ENCODE measurements around the gene PLEK2.

PLEK2 gene

GRCh38 chr14:67426983-67427606 is 15.1 kb upstream of the PLEK2 start:
- Histone ChIP-seq H3K9ac (ENCODE audit: low read length) (no peak overlapping the region), H3K36me3 (ENCODE audit: control insufficient read depth, insufficient read depth, low read length, severe bottlenecking) (no peaks in the 10 kb centered on the region), H3K4me1 (ENCODE audit: control insufficient read depth, insufficient read depth, low read length) (peaks cover 11% of the 10 kb centered on the region), H3K9me3 (ENCODE audit: control insufficient read depth, low read length) (no peaks in the 10 kb centered on the region), H3K27me3 (replicated peaks; ENCODE audit: control insufficient read depth, insufficient read depth, low read length) (peaks cover under 1% of the 10 kb centered on the region), H3K4me3 (ENCODE audit: low read length) (no peak overlapping the region)
- peak; percentile 88 for DNase-seq (ENCODE audit: low read depth)

- no peaks in the 10 kb centered on the region for H3K9me3 ChIP-seq (ENCODE audit: control insufficient read depth, low read length)
- H3K36me3 ChIP-seq (ENCODE audit: control insufficient read depth, insufficient read depth, low read length, severe bottlenecking) = no peaks in the 10 kb centered on the region
- H3K27me3 ChIP-seq (replicated peaks; ENCODE audit: control insufficient read depth, insufficient read depth, low read length) = no peaks in the 10 kb centered on the region
- peaks cover 9% of the 10 kb centered on the region for H3K4me1 ChIP-seq (ENCODE audit: control insufficient read depth, insufficient read depth, low read length)
- no peak overlapping the region for H3K4me3 ChIP-seq (ENCODE audit: low read length)
- no peak for DNase-seq (ENCODE audit: low read depth)
- H3K9ac ChIP-seq (ENCODE audit: low read length) = no peak overlapping the region
These were observed 14.2 kb upstream of the PLEK2 start for GRCh38 chr14:67426161-67426560.

- Histone ChIP-seq H3K27me3 (replicated peaks; ENCODE audit: control insufficient read depth, insufficient read depth, low read length) (no peaks in the 10 kb centered on the region), H3K9ac (ENCODE audit: low read length) (no peak overlapping the region), H3K4me3 (ENCODE audit: low read length) (no peak overlapping the region), H3K4me1 (ENCODE audit: control insufficient read depth, insufficient read depth, low read length) (peaks cover 9% of the 10 kb centered on the region), H3K36me3 (ENCODE audit: control insufficient read depth, insufficient read depth, low read length, severe bottlenecking) (no peaks in the 10 kb centered on the region), H3K9me3 (ENCODE audit: control insufficient read depth, low read length) (no peaks in the 10 kb centered on the region)
- DNase-seq (ENCODE audit: low read depth) = no peak
These were observed 13.6 kb upstream of the PLEK2 start for GRCh38 chr14:67425608-67426007.

GRCh38 chr14:67424539-67424938 is 12.6 kb upstream of the PLEK2 start:
- Histone ChIP-seq H3K4me3 (ENCODE audit: low read length) (no peak overlapping the region), H3K36me3 (ENCODE audit: control insufficient read depth, insufficient read depth, low read length, severe bottlenecking) (no peaks in the 10 kb centered on the region), H3K27me3 (replicated peaks; ENCODE audit: control insufficient read depth, insufficient read depth, low read length) (no peaks in the 10 kb centered on the region), H3K4me1 (ENCODE audit: control insufficient read depth, insufficient read depth, low read length) (peaks cover 9% of the 10 kb centered on the region), H3K9me3 (ENCODE audit: control insufficient read depth, low read length) (no peaks in the 10 kb centered on the region), H3K9ac (ENCODE audit: low read length) (no peak overlapping the region)
- DNase-seq (ENCODE audit: low read depth) = no peak

- no peak for DNase-seq (ENCODE audit: low read depth)
- Histone ChIP-seq H3K9ac (ENCODE audit: low read length) (no peak overlapping the region), H3K9me3 (ENCODE audit: control insufficient read depth, low read length) (no peaks in the 10 kb centered on the region), H3K4me3 (ENCODE audit: low read length) (no peak overlapping the region), H3K4me1 (ENCODE audit: control insufficient read depth, insufficient read depth, low read length) (peaks cover 9% of the 10 kb centered on the region), H3K27me3 (replicated peaks; ENCODE audit: control insufficient read depth, insufficient read depth, low read length) (no peaks in the 10 kb centered on the region), H3K36me3 (ENCODE audit: control insufficient read depth, insufficient read depth, low read length, severe bottlenecking) (no peaks in the 10 kb centered on the region)
These were observed 11.5 kb upstream of the PLEK2 start for GRCh38 chr14:67423424-67423823.

GRCh38 chr14:67421356-67422224 is 9.6 kb upstream of the PLEK2 start:
- no peaks in the 10 kb centered on the region for H3K4me1 ChIP-seq (ENCODE audit: control insufficient read depth, insufficient read depth, low read length)
- H3K9ac ChIP-seq (ENCODE audit: low read length) = no peak overlapping the region
- no peaks in the 10 kb centered on the region for H3K36me3 ChIP-seq (ENCODE audit: control insufficient read depth, insufficient read depth, low read length, severe bottlenecking)
- H3K4me3 ChIP-seq (ENCODE audit: low read length) = no peak overlapping the region
- no peaks in the 10 kb centered on the region for H3K27me3 ChIP-seq (replicated peaks; ENCODE audit: control insufficient read depth, insufficient read depth, low read length)
- no peak for DNase-seq (ENCODE audit: low read depth)
- H3K9me3 ChIP-seq (ENCODE audit: control insufficient read depth, low read length) = no peaks in the 10 kb centered on the region

GRCh38 chr14:67420102-67420739 is 8.3 kb upstream of the PLEK2 start:
- Histone ChIP-seq H3K4me1 (ENCODE audit: control insufficient read depth, insufficient read depth, low read length) (no peaks in the 10 kb centered on the region), H3K36me3 (ENCODE audit: control insufficient read depth, insufficient read depth, low read length, severe bottlenecking) (no peaks in the 10 kb centered on the region), H3K27me3 (replicated peaks; ENCODE audit: control insufficient read depth, insufficient read depth, low read length) (no peaks in the 10 kb centered on the region), H3K4me3 (ENCODE audit: low read length) (no peak overlapping the region), H3K9ac (ENCODE audit: low read length) (no peak overlapping the region), H3K9me3 (ENCODE audit: control insufficient read depth, low read length) (no peaks in the 10 kb centered on the region)
- DNase-seq (ENCODE audit: low read depth) = no peak

GRCh38 chr14:67418401-67419191 is 6.6 kb upstream of the PLEK2 start:
- Histone ChIP-seq H3K4me1 (ENCODE audit: control insufficient read depth, insufficient read depth, low read length) (no peaks in the 10 kb centered on the region), H3K36me3 (ENCODE audit: control insufficient read depth, insufficient read depth, low read length, severe bottlenecking) (no peaks in the 10 kb centered on the region)
- DNase-seq (ENCODE audit: low read depth) = no peak

GRCh38 chr14:67417633-67418032 is 5.7 kb upstream of the PLEK2 start:
- H3K4me3 ChIP-seq (ENCODE audit: low read length) = no peak overlapping the region
- H3K36me3 ChIP-seq (ENCODE audit: control insufficient read depth, insufficient read depth, low read length, severe bottlenecking) = no peaks in the 10 kb centered on the region
- no peaks in the 10 kb centered on the region for H3K9me3 ChIP-seq (ENCODE audit: control insufficient read depth, low read length)
- no peaks in the 10 kb centered on the region for H3K4me1 ChIP-seq (ENCODE audit: control insufficient read depth, insufficient read depth, low read length)
- DNase-seq (ENCODE audit: low read depth) = peak; percentile 18
- H3K9ac ChIP-seq (ENCODE audit: low read length) = no peak overlapping the region
- no peaks in the 10 kb centered on the region for H3K27me3 ChIP-seq (replicated peaks; ENCODE audit: control insufficient read depth, insufficient read depth, low read length)

More at GRCh38 chr14:67418401-67419191, 6.6 kb upstream of the PLEK2 start:
- H3K9me3 ChIP-seq (ENCODE audit: control insufficient read depth, low read length) = no peaks in the 10 kb centered on the region
- no peaks in the 10 kb centered on the region for H3K27me3 ChIP-seq (replicated peaks; ENCODE audit: control insufficient read depth, insufficient read depth, low read length)
- no peak overlapping the region for H3K4me3 ChIP-seq (ENCODE audit: low read length)
- no peak overlapping the region for H3K9ac ChIP-seq (ENCODE audit: low read length)

- DNase-seq (ENCODE audit: low read depth) = no peak
- Histone ChIP-seq H3K4me1 (ENCODE audit: control insufficient read depth, insufficient read depth, low read length) (no peaks in the 10 kb centered on the region), H3K36me3 (ENCODE audit: control insufficient read depth, insufficient read depth, low read length, severe bottlenecking) (no peaks in the 10 kb centered on the region), H3K9me3 (ENCODE audit: control insufficient read depth, low read length) (no peaks in the 10 kb centered on the region), H3K27me3 (replicated peaks; ENCODE audit: control insufficient read depth, insufficient read depth, low read length) (peaks cover under 1% of the 10 kb centered on the region), H3K9ac (ENCODE audit: low read length) (no peak overlapping the region), H3K4me3 (ENCODE audit: low read length) (no peak overlapping the region)
These were observed 4.8 kb upstream of the PLEK2 start for GRCh38 chr14:67416810-67417209.

- Histone ChIP-seq H3K27me3 (replicated peaks; ENCODE audit: control insufficient read depth, insufficient read depth, low read length) (peaks cover 8% of the 10 kb centered on the region), H3K36me3 (ENCODE audit: control insufficient read depth, insufficient read depth, low read length, severe bottlenecking) (no peaks in the 10 kb centered on the region), H3K9me3 (ENCODE audit: control insufficient read depth, low read length) (no peaks in the 10 kb centered on the region), H3K4me1 (ENCODE audit: control insufficient read depth, insufficient read depth, low read length) (peaks cover 2% of the 10 kb centered on the region), H3K4me3 (ENCODE audit: low read length) (no peak overlapping the region), H3K9ac (ENCODE audit: low read length) (no peak overlapping the region)
- no peak for DNase-seq (ENCODE audit: low read depth)
These were observed 4.1 kb upstream of the PLEK2 start for GRCh38 chr14:67416085-67416484.

Data from adipocyte (in vitro differentiated cells).